Spinal cord (tissue), 10 donors: ENCODE data around the gene HMCN2. TPM values are rescaled to one million over a fixed set of nuclear protein-coding genes. Genes with fewer than 3 reads are reported as not detected.

Source experiments
- DNase-seq, 6 donors: peaks; one replicate each; pipeline versions ENCODE4 v3.0.0 to v3.0.0-alpha.2; 2013 to 2015; ENCODE audit warnings: low spot score in 6 of 6, low read depth in 4 of 6
- H3K27ac ChIP-seq: one replicate; pipeline ENCODE4 v1.5.1; 2013; ENCODE audit warnings: low read depth, low read length, control low read depth
- H3K27me3 ChIP-seq: one replicate; pipeline ENCODE4 v1.6.1; 2013; ENCODE audit warnings: low read length; ENCODE audit not compliant: control insufficient read depth, insufficient read depth
- H3K36me3 ChIP-seq: one replicate; pipeline ENCODE4 v1.6.1; 2013; ENCODE audit warnings: low read length; ENCODE audit not compliant: control insufficient read depth, insufficient read depth
- H3K4me1 ChIP-seq: one replicate; pipeline ENCODE4 v1.6.1; 2013; ENCODE audit warnings: low read length; ENCODE audit not compliant: control insufficient read depth, insufficient read depth
- H3K4me3 ChIP-seq: one replicate; pipeline ENCODE4 v1.5.1; 2013; ENCODE audit warnings: low read depth, low read length, control low read depth
- H3K9me3 ChIP-seq: one replicate; pipeline ENCODE4 v1.6.1; 2013; ENCODE audit warnings: low read length; ENCODE audit not compliant: control insufficient read depth, insufficient read depth
- WGBS: methylation state at CpG from one replicate; pipeline ENCODE4 v1.1.5; 2013; ENCODE audit warnings: missing lambda C conversion rate; ENCODE audit not compliant: insufficient coverage; 5-methylcytosine and 5-hydroxymethylcytosine counted together
- polyA plus RNA-seq, 2 donors: library from polyadenylated mRNA; unstranded; fragments of 120-200 nt; gene quantifications; one replicate each; pipeline ENCODE4 v1.2.1, GENCODE V29; 2013; ENCODE audit not compliant: insufficient read length in 2 of 2
- total RNA-seq, 2 donors: library from RNA; depleted of rRNA in 1 of 2; stranded (reverse); fragments of 120-200 nt in 1 of 2; fragments of >200 nt in 1 of 2; gene quantifications; one replicate each; pipeline versions ENCODE4 v1.2.3 to v1.2.4, GENCODE V29; 2013 to 2014
- donor health status: healthy.

Gene HMCN2
- total and polyA plus RNA-seq, 4 donors, result 0.88 to 5.9 (median 3.5) TPM

DNA sequence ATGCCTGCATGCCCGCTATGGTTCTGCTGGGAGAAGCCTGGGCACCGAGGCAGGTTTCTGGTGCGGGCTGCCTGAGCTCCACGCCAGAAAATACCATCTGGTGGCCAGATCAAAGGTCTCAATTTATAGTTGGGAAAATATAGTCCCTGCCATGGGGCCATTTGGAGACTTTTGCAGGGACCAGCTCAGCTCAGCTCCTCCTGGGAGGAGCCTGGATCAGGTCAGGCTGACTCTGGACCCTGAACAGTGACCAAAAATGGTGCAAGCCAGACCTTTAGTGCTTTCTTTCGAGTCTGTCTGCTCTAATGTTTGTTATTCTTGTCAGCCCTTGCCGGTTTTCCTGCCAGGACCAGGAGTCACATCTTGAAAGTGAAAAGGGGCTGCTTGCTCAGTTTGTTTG lies 31.8 kb downstream of the HMCN2 start:
- H3K4me3 ChIP-seq, result no peak overlapping the region
- DNase-seq, result peak in 1 of 6 donors; percentile 42
- WGBS, result 61% methylated on average over 6 of the region's 6 CpGs

DNA sequence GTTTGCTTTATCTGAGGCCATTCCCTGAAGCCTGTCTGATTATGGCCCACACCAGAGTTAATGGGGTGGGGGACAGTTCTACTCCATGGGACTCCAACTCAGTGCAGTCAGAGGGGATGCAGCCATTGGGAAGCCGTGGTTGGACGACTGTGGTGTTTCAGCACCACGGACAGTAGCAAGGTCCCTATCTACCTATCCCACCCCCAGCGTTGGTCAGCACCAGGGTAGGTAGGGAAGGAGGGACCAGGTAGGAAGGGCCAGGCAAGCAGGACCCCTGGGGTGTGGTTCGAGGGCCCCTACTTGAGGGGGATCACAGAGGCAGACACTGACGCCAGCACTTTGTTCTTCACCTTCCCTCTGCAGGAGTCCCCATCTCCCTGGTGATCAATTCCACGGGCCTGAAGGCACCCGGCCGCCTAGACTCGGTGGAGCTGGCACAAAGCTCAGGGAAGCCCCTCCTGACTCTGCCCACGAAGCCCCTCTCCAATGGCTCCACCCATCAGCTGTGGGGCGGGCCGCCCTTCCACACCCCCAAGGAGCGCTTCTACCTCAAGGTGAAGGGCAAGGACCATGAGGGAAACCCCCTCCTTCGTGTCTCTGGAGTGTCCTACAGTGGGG lies 33.2 kb downstream of the HMCN2 start:
- H3K4me3 ChIP-seq, result no peak overlapping the region
- 64% methylated on average over 8 of the region's 15 CpGs for WGBS
- peaks cover 30% of the 10 kb centered on the region for H3K4me1 ChIP-seq
- DNase-seq, result no peak
- H3K27me3 ChIP-seq, result peaks cover 4% of the 10 kb centered on the region
- no peak overlapping the region for H3K27ac ChIP-seq
- H3K9me3 ChIP-seq, result no peaks in the 10 kb centered on the region
- H3K36me3 ChIP-seq, result peaks cover 6% of the 10 kb centered on the region

More for the DNA sequence above, 31.8 kb downstream of the HMCN2 start:
- no peak overlapping the region for H3K27ac ChIP-seq
- H3K9me3 ChIP-seq, result no peaks in the 10 kb centered on the region
- H3K4me1 ChIP-seq, result peaks cover 17% of the 10 kb centered on the region
- peaks cover 3% of the 10 kb centered on the region for H3K36me3 ChIP-seq
- H3K27me3 ChIP-seq, result peaks cover 4% of the 10 kb centered on the region

DNA sequence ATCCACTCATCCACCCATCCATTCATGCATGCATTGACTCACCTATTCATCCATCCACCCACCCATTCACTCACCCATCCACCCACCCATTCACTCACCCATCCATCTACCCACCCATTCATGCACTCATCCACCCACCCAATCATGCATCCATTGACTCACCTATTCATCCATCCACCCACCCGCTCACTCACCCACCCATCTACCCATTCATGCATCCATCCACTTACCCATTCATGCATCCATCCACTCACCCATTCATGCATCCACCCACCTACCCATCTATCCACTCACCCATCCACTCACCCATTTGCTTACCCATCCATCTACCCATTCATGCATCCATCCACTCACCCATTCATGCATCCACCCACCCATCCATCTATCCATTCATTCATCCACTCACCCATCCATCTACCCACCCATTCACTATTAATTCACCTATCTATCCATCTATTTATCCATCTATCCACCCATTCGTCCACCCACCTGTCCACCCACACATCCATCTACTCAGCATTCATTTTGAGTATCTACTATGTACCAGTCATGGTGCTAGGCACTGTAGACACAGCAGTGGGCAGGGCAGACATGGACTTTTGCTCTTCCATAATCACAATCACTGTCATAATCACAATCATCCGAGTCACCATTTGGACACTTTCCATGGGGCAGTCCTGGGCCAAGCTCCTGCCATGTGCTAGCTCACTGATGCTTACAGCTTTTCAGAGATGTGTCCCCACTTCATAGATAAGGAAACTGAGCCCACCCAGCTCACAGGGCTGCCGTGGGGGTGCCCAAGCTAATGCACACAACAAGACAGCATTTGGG lies 34.4 kb downstream of the HMCN2 start:
- DNase-seq, result no peak
- Histone ChIP-seq H3K4me3 (no peak overlapping the region), H3K4me1 (peaks cover 38% of the 10 kb centered on the region), H3K27ac (no peak overlapping the region), H3K9me3 (no peaks in the 10 kb centered on the region), H3K36me3 (peaks cover 6% of the 10 kb centered on the region), H3K27me3 (peaks cover 4% of the 10 kb centered on the region)
- WGBS, result 76% methylated on average over 4 of the region's 4 CpGs

DNA sequence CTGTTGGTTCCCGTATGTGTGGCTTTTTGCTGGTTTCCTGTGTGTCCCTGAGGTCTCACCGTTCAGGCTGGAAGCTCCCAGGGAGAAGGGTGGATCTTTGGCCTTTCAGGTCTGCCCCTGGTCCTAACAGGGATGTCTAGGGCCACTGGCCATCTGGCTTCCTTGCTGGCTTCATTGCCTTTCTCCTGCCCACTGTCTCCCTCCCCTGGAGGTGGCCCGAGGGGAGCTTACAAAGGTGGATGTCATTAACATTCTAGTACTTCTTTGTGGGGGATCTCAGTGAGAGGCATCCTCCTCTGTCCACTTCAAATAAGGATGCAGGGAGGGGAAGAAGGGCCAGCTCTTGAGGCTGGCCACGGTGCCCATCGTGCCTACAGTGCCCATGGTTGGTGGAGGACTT lies 35.2 kb downstream of the HMCN2 start:
- no peak for DNase-seq
- Histone ChIP-seq H3K27me3 (peaks cover 4% of the 10 kb centered on the region), H3K4me3 (no peak overlapping the region), H3K36me3 (peaks cover 6% of the 10 kb centered on the region), H3K9me3 (no peaks in the 10 kb centered on the region), H3K4me1 (peaks cover 46% of the 10 kb centered on the region), H3K27ac (no peak overlapping the region)
- 80% methylated on average over 2 of the region's 5 CpGs for WGBS

DNA sequence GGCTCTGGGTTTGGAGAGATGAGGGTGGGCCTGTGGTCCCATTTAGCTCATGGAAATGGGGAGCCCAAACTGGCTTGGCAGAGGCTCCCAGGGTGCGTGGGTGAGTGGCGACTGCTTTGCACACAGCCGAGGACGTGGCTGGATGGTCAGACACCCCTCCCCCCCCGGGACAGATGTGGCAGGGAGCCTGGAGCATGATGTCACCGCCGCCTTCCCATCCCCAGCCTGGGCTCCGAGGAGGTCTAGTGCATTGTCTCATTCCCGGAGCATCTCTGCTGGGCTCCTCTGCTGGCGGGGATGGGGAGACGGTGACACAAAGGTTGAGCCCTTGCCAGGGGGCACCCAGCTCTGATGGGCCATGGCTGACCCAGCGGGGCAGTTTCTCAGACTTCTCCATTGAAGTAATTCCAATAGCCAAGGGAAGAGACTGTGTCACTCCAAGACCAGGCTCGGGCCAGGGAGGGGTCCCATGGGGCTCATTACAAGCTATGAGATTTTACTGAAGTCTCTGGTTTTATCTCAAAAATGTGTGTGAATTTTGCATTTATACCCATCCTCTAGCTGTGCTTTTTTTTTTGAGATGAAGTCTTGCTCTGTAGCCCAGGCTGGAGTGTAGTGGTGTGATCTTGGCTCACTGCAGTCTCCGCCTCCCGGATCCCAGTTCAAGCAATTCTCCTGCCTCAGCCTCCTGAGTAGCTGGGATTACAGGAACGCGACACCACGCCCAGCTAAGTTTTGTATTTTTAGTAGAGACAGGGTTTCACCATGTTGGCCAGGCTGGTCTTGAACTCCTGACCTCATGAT lies 36.1 kb downstream of the HMCN2 start:
- H3K9me3 ChIP-seq, result no peaks in the 10 kb centered on the region
- H3K27ac ChIP-seq, result no peak overlapping the region
- WGBS, result 68% methylated on average over 12 of the region's 18 CpGs
- peaks cover 47% of the 10 kb centered on the region for H3K4me1 ChIP-seq
- no peak for DNase-seq
- no peak overlapping the region for H3K4me3 ChIP-seq
- H3K36me3 ChIP-seq, result peaks cover 6% of the 10 kb centered on the region
- H3K27me3 ChIP-seq, result peaks cover 4% of the 10 kb centered on the region

DNA sequence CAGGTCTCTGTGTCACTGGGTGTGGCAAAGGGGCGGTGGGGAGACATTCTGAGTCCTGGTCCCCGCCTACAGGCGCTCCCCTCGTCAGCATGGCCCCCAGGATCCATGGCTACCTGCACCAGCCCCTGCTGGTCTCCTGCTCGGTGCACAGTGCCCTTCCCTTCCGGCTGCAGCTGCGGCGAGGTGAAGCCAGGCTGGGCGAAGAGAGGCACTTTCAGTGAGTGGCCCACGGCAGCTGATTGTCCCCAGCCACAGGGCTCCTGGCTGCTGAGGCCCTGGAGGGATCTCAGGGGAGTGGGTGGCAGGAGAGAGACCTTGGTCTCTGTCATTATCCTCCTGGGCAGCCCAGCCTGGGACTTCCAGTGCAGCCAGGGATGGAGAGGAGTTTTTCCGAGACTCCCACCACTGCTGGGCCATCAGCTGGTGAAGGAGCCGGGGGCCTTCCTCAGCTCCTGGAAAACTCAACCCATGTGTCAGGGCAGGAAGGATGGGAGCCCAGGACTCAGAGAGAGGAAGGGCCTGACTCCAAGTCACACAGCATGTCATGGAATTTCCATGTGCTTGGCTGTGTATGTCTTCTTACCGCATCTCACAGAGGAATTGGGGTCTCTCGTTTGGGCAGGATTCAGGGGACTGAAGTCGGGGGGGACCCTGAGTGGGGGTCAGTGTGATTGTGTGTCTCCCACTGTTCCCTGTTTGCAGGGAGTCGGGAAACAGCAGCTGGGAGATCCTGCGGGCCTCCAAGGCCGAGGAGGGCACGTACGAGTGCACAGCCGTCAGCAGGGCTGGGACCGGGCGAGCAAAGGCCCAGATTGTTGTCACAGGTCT lies 37.4 kb downstream of the HMCN2 start:
- peaks cover 39% of the 10 kb centered on the region for H3K4me1 ChIP-seq
- peaks cover 14% of the 10 kb centered on the region for H3K36me3 ChIP-seq
- H3K27ac ChIP-seq, result no peak overlapping the region

DNA sequence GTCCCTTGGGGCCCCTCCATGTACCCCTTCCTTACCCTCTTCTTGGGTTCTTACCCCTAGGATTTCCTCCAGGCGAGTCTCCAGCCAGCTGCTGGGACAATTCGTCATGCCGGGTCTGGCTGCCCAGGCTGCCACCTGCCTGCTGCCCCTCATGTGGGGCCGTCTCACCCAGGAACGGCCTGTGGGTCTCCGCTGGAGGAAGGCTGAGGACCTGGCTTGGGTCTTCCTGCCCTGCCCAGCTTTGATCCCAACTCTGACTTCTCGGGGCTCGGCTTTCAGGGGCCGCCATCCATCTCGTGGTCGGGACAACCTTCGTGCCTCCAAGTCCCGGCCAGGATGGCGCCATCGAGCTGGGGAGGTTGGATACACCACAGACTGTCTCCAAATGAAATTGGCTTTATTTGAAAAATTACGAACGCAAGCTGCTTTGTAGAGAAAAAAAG lies 38.1 kb downstream of the HMCN2 start:
- Histone ChIP-seq H3K36me3 (peaks cover 14% of the 10 kb centered on the region), H3K4me1 (peaks cover 39% of the 10 kb centered on the region), H3K27me3 (peaks cover 3% of the 10 kb centered on the region), H3K27ac (no peak overlapping the region), H3K4me3 (no peak overlapping the region), H3K9me3 (no peaks in the 10 kb centered on the region)
- no peak for DNase-seq
- 68% methylated on average over 13 of the region's 17 CpGs for WGBS

More for the DNA sequence above, 37.4 kb downstream of the HMCN2 start:
- WGBS, result 83% methylated on average over 23 of the region's 23 CpGs
- Histone ChIP-seq H3K27me3 (peaks cover 4% of the 10 kb centered on the region), H3K4me3 (no peak overlapping the region), H3K9me3 (no peaks in the 10 kb centered on the region)
- no peak for DNase-seq

DNA sequence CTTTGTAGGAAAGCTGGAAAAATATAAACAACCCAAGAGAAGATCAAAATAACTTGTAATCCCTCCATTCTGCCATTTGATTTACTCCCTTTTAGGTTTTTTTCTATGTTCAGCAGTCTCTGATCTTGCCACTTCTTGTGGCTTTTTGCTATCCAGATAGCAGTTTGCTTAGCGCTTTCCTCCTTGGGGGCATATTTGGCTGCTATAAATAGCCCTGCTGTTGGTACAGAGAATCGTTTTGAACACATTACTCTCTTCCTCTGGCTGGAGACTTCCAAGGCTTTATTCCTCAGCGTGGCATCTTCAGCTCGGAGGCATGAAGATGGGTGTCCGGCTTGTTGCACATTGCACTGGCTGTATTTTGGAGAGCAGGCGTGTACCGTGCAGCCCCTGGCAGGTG lies 38.6 kb downstream of the HMCN2 start:
- Histone ChIP-seq H3K4me3 (no peak overlapping the region), H3K27me3 (no peaks in the 10 kb centered on the region), H3K36me3 (peaks cover 11% of the 10 kb centered on the region), H3K4me1 (peaks cover 39% of the 10 kb centered on the region), H3K9me3 (no peaks in the 10 kb centered on the region), H3K27ac (no peak overlapping the region)
- WGBS, result 58% methylated on average over 7 of the region's 7 CpGs
- DNase-seq, result peak in 2 of 6 donors; percentile 71 to 90

DNA sequence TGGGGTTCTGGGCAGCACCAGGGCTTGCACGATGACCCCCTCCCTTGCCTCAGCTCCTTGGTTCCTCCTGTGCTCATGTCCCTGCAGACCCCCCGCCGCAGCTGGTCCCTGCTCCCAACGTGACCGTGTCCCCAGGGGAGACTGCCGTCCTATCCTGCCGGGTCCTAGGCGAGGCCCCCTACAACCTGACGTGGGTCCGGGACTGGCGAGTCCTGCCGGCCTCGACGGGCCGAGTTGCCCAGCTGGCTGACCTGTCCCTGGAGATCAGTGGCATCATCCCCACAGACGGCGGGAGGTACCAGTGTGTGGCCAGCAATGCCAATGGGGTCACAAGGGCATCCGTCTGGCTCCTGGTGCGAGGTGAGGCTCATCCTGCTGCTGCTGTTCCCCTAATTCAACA lies 39.1 kb downstream of the HMCN2 start:
- H3K4me3 ChIP-seq, result no peak overlapping the region
- DNase-seq, result no peak
- peaks cover 11% of the 10 kb centered on the region for H3K36me3 ChIP-seq
- H3K27me3 ChIP-seq, result no peaks in the 10 kb centered on the region
- no peaks in the 10 kb centered on the region for H3K9me3 ChIP-seq
- no peak overlapping the region for H3K27ac ChIP-seq
- H3K4me1 ChIP-seq, result peaks cover 39% of the 10 kb centered on the region
- WGBS, result 86% methylated on average over 19 of the region's 19 CpGs
